GM12801 (cell line): ENCODE results near the gene TCF7L1.

ENCODE experiments used
- TF ChIP-seq, protein P1 (sequence below): IDR thresholded peaks from one replicate; pipeline ENCODE4 v1.5.1; 2011; ENCODE audit warnings: control low read depth; ENCODE audit not compliant: insufficient read length; ENCODE audit errors: extremely low read depth

TCF7L1 gene

GRCh38 chr2:85272357-85272756 lies 139.2 kb downstream of the TCF7L1 start:
- TF ChIP-seq, protein P1, sequence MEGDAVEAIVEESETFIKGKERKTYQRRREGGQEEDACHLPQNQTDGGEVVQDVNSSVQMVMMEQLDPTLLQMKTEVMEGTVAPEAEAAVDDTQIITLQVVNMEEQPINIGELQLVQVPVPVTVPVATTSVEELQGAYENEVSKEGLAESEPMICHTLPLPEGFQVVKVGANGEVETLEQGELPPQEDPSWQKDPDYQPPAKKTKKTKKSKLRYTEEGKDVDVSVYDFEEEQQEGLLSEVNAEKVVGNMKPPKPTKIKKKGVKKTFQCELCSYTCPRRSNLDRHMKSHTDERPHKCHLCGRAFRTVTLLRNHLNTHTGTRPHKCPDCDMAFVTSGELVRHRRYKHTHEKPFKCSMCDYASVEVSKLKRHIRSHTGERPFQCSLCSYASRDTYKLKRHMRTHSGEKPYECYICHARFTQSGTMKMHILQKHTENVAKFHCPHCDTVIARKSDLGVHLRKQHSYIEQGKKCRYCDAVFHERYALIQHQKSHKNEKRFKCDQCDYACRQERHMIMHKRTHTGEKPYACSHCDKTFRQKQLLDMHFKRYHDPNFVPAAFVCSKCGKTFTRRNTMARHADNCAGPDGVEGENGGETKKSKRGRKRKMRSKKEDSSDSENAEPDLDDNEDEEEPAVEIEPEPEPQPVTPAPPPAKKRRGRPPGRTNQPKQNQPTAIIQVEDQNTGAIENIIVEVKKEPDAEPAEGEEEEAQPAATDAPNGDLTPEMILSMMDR = no peak

DNA sequence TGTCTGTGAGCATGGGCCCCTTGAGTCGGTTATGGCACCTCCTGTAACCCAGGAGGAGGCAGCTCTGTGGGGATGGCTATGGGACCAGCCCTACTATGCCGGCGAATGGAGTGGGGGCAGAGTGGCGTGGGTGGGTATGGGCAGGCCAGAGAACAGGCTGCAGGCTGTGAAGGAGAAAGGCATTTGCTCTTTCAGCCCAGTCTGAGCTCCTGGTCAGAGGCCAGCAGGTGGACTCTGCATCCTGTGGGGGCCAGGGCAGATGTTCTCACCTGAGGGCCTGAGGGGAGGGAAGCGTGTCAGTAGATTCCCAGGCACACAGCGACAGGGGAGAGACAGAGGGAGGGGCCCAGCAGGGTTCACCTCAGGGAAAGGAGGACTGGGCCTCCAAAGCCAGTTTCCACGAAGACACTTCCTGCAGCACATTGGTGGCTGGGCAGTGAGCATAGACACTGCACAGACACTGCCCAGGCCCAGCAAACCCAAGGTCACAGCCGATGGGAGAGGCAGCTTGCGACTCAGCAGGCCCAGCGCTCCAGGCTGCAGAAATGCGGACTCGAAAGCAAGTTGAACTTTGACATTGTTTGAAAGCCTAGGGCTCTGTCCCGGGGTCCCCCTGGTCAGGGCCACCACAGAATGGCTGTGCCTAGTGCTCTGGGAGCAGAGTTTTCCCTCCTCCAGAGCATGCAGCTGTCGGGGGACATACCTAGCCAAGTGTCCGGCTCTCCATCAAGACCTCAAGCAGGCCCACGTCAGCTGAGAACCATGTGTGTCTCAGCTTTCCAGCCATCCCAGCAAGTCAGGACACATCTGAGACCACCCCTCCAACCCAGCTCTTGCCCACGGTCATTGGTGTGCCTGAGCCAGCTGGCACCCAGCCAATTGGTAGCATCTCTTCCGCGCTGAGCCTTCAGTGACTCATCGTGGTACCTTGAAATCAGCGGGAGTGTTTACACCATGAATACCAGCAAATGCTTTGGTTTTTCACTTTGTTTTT lies 140.8 kb downstream of the TCF7L1 start:
- TF ChIP-seq, protein P1 = no peak

DNA sequence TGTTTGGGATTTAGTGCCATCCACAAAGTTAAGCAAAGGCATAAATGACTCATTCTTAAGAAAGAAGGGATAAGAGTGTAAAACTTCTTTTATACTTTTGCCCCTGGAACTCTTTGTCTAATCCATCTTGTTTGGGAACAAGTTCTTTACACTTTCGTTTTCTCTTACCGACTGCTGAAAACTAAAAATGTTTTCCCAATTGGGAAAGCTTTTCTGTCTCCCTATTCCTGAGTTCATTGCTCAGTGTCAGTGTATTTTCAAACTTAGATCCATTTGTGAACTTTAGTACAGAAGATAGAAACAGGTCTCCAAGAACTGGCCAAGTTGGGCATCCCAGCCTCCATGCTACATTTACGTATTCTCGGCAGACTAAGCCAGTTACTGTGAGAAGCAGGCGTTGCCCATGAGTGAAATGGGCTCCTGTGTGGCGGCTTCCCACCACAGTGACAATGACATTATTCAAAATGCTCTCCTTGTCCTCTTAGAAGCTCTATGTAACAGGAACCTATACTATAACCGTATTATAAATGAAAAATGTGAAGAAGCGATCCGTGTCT lies 142.9 kb downstream of the TCF7L1 start:
- TF ChIP-seq, protein P1 = no peak

GRCh38 chr2:85276571-85277118 lies 143.5 kb downstream of the TCF7L1 start:
- TF ChIP-seq, protein P1 = no peak

DNA sequence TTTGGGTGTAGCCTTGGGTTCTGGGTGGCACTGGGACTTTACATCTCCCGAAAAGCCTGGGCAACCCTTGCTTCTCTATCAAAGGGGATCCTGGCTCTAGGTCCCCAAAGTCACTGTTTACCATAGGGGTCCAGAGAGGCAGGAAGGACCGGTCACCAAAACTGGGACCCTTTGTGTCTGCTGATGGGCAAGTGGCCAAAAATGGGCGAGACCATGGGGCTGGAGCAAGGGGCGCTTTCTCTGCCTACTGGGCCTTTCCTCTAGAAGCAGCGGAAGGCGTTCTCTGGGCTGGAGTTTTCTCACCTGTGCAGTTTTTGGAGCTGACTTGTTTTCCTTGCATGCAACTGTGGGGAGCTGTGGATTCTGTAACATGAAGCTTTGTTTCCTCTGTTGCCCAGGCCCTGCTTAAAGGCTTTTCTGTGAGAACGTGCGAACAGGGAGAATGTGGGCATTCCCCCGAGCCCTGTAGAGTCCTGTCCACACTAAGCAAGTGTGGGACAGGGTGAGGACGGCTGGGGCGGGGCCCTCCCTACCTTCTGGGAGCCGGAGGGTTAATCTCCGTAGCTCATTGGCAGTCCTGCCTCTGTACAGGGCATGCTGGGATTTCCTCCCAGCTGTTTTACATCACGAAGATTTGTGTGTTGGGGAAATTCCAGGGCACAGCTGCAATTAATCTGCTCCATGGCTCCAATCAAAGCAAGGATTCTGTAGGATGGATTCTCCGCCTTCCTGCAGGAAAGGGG lies 144.4 kb downstream of the TCF7L1 start:
- TF ChIP-seq, protein P1 = no peak

GRCh38 chr2:85278361-85278760 lies 145.2 kb downstream of the TCF7L1 start:
- TF ChIP-seq, protein P1 = no peak

DNA sequence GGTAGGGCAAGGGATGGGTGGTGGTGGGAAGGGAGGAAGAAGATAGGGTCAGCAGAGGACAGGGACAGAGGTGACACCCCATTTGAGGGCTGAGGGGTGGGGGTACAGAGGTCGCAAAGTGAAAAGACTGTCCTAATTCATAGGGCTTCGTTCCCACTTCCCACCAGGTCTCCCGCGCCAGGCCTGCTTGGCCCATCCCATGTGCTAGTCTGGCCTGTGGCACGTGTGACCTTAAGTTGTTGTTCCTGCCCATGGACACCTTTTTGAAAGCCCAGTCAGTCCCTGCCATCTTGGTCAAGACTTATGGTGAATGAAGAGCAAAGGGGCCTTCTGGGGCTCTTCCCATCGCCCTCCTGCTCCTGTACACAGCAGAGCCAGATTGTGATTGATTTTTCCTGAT lies 148.4 kb downstream of the TCF7L1 start:
- TF ChIP-seq, protein P1 = no peak
